ENCODE results near the gene GAL3ST3. TPM values are rescaled to one million over a fixed set of nuclear protein-coding genes. Genes with fewer than 3 reads are reported as not detected.
"Not testable (repeated sequence)": the region's sequence is repeated elsewhere in the genome, so short reads cannot be mapped to it uniquely, and the experiment has no call there.

Gene GAL3ST3
- total RNA-seq, 4 donors from 2014 or later = 49.2 to 154 (median 118) TPM

GRCh38 chr11:66080055-66080817 lies 31.3 kb upstream of the GAL3ST3 start:
- Histone ChIP-seq H3K36me3 (no peaks in the 10 kb centered on the region), H3K4me1 (peaks cover 45 to 57% of the 10 kb centered on the region in 2 donors), H3K27me3 (no peaks in the 10 kb centered on the region), H3K9me3 (no peaks in the 10 kb centered on the region), H3K4me3 (replicated peaks in 1 of 3) (no peak overlapping the region), H3K27ac (peak overlapping the region; percentile 11 to 48 (median 34))
- no peak for TF ChIP-seq POLR2A (IDR thresholded peaks at IDR 0.05)
- TF ChIP-seq CTCF (IDR thresholded peaks at IDR 0.05) = no peak
- 81 to 84% methylated on average over 9 of the region's 9 CpGs for WGBS, 2 donors
- peak in 1 of 2 donors; percentile 29 for DNase-seq
- intact Hi-C loops (cut with DNase I) = no loop called here

DNA sequence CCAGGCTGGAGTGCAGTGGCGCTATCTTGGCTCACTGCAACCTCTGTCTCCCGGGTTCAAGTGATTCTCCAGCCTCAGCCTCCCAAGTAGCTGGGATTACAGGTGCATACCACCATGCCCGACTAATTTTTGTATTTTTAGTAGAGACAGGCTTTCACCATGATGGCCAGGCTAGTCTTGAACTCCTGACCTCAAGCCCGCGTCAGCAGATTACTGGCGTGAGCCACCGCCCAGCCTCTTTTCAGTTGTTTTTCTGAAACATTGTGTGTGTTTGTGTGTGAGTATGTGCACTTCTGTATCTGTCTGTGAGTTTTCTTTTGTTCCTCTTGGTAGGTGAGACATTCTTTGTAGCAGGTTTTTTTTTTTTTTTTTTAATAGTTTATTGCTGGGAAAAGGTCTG lies 30.0 kb upstream of the GAL3ST3 start:
- H3K36me3 ChIP-seq; H3K4me3 ChIP-seq (replicated peaks in 1 of 3); H3K9me3 ChIP-seq; H3K27ac ChIP-seq; DNase-seq; H3K27me3 ChIP-seq: not testable (repeated sequence)
- intact Hi-C loops (cut with DNase I) = loop anchor here (10.0 kb wide), 1 partner anchor 136 kb away; no protein-coding TSS in a partner anchor
- peaks cover 41 to 51% of the 10 kb centered on the region in 2 donors for H3K4me1 ChIP-seq
- WGBS, 2 donors = 90 to 91% methylated on average over 7 of the region's 7 CpGs

GRCh38 chr11:66077927-66078326 lies 29.0 kb upstream of the GAL3ST3 start:
- Histone ChIP-seq H3K27me3 (no peaks in the 10 kb centered on the region), H3K4me3 (replicated peaks in 1 of 3) (no peak overlapping the region), H3K4me1 (peaks cover 31 to 40% of the 10 kb centered on the region in 2 donors), H3K9me3 (no peaks in the 10 kb centered on the region), H3K27ac (no peak overlapping the region), H3K36me3 (no peaks in the 10 kb centered on the region)
- 82 to 90% methylated on average over 3 of the region's 3 CpGs for WGBS, 2 donors
- TF ChIP-seq CTCF (IDR thresholded peaks at IDR 0.05) (no peak), POLR2A (IDR thresholded peaks at IDR 0.05) (no peak)
- no peak for DNase-seq
- intact Hi-C loops (cut with DNase I) = loop anchor here (10.0 kb wide), 1 partner anchor 137 kb away; no protein-coding TSS in a partner anchor

- 67 to 84% methylated on average over 7 to 9 of the region's 9 CpGs for WGBS, 2 donors
- intact Hi-C loops (cut with DNase I) = loop anchor here (10.0 kb wide), 1 partner anchor 138 kb away; no protein-coding TSS in a partner anchor
- Histone ChIP-seq H3K27me3 (no peaks in the 10 kb centered on the region), H3K4me3 (replicated peaks in 1 of 3) (no peak overlapping the region), H3K9me3 (no peaks in the 10 kb centered on the region), H3K4me1 (peaks cover 30 to 32% of the 10 kb centered on the region in 2 donors), H3K27ac (peak overlapping the region in 1 of 3 donors; percentile 50), H3K36me3 (no peaks in the 10 kb centered on the region)
- TF ChIP-seq CTCF (IDR thresholded peaks at IDR 0.05) = no peak
- no peak for TF ChIP-seq POLR2A (IDR thresholded peaks at IDR 0.05)
- peak in 1 of 2 donors; percentile 32 for DNase-seq
Measured at GRCh38 chr11:66076561-66076960, 27.6 kb upstream of the GAL3ST3 start.

DNA sequence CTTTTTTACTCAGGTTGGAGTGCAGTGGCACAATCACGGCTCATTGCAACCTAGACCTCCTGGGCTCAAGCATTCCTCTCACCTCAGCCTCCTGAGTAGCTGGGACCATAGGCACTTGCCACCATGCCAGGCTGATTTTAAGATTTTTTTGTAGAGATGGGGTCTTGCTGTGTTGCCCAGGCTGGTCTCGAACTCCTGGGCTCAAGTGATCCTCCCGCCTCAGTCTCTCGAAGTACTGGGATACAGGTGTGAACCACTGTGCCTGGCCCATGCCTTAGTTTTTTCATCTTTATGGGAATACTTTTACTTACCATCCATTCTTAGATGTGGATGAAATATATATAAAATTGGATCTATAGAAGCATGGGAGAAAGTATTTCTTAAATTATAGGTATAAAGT lies 26.3 kb upstream of the GAL3ST3 start:
- H3K4me1 ChIP-seq = peaks cover 19 to 26% of the 10 kb centered on the region in 2 donors
- TF ChIP-seq CTCF (IDR thresholded peaks at IDR 0.05) = no peak
- TF ChIP-seq POLR2A (IDR thresholded peaks at IDR 0.05) = no peak
- intact Hi-C loops (cut with DNase I) = loop anchor here (10.0 kb wide), 1 partner anchor 140 kb away; no protein-coding TSS in a partner anchor
- H3K36me3 ChIP-seq = no peaks in the 10 kb centered on the region
- WGBS, 2 donors = 94 to 97% methylated on average over 4 of the region's 4 CpGs
- H3K9me3 ChIP-seq = no peaks in the 10 kb centered on the region
- no peak overlapping the region for H3K4me3 ChIP-seq (replicated peaks in 1 of 3)
- H3K27me3 ChIP-seq = no peaks in the 10 kb centered on the region
- no peak overlapping the region for H3K27ac ChIP-seq
- DNase-seq = no peak

Data from thyroid gland (tissue), 4 donors.